ENCODE results near the gene KCNMA1.

The KCNMA1 gene

DNA sequence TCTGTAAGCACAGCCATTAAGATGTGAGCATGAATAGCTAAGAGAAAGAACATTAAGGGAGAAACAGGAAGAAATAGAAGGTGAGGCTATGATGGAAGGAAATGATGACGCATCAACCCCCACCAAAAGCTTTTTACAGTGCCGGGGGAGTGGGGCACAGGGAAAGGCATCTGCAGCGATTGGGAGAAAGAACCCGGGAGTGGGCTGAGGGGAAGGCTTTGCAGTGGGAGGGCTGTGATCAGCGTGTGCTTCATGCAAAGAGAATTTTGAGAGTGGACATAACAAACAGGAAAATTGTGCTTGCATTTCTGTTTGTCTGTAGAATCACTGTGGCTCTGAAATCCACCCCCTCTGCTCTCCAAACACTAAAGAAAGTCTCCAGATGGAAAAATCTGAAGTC, 250.8 kb downstream of the KCNMA1 start:
- Mint-ChIP-seq H3K27ac (no peak overlapping the region), H3K9me3 (no peaks in the 10 kb centered on the region)
- ATAC-seq, result no peak

GRCh38 chr10:77386365-77386764, 251.2 kb downstream of the KCNMA1 start:
- no peaks in the 10 kb centered on the region for H3K9me3 Mint-ChIP-seq
- ATAC-seq, result no peak
- peaks cover 6% of the 10 kb centered on the region for H3K4me1 Mint-ChIP-seq
- no peak overlapping the region for H3K4me3 Mint-ChIP-seq
- no peaks in the 10 kb centered on the region for H3K36me3 Mint-ChIP-seq
- no peak overlapping the region for H3K27ac Mint-ChIP-seq
- no peaks in the 10 kb centered on the region for H3K27me3 Mint-ChIP-seq

More for the DNA sequence above, 250.8 kb downstream of the KCNMA1 start:
- Mint-ChIP-seq H3K4me1 (peaks cover 6% of the 10 kb centered on the region), H3K36me3 (no peaks in the 10 kb centered on the region), H3K27me3 (no peaks in the 10 kb centered on the region), H3K4me3 (no peak overlapping the region)

- Mint-ChIP-seq H3K27me3 (no peaks in the 10 kb centered on the region), H3K36me3 (no peaks in the 10 kb centered on the region), H3K27ac (no peak overlapping the region), H3K9me3 (no peaks in the 10 kb centered on the region), H3K4me3 (no peak overlapping the region), H3K4me1 (peaks cover 6% of the 10 kb centered on the region)
- ATAC-seq, result no peak
Observed at GRCh38 chr10:77385315-77385714, 252.3 kb downstream of the KCNMA1 start.

- Mint-ChIP-seq H3K9me3 (no peaks in the 10 kb centered on the region), H3K4me3 (no peak overlapping the region), H3K27ac (no peak overlapping the region), H3K36me3 (no peaks in the 10 kb centered on the region), H3K27me3 (no peaks in the 10 kb centered on the region), H3K4me1 (peaks cover 6% of the 10 kb centered on the region)
- ATAC-seq, result no peak
Observed at GRCh38 chr10:77383861-77384553, 253.6 kb downstream of the KCNMA1 start.

- Mint-ChIP-seq H3K4me1 (peaks cover 3% of the 10 kb centered on the region), H3K9me3 (no peaks in the 10 kb centered on the region), H3K27ac (no peak overlapping the region), H3K4me3 (no peak overlapping the region), H3K36me3 (no peaks in the 10 kb centered on the region), H3K27me3 (no peaks in the 10 kb centered on the region)
- ATAC-seq, result no peak
Observed at GRCh38 chr10:77381750-77382149, 255.9 kb downstream of the KCNMA1 start.

- Mint-ChIP-seq H3K9me3 (no peaks in the 10 kb centered on the region), H3K36me3 (no peaks in the 10 kb centered on the region), H3K4me1 (no peaks in the 10 kb centered on the region), H3K27me3 (no peaks in the 10 kb centered on the region), H3K27ac (no peak overlapping the region), H3K4me3 (no peak overlapping the region)
- no peak for ATAC-seq
Observed at GRCh38 chr10:77380723-77381122, 256.9 kb downstream of the KCNMA1 start.

GRCh38 chr10:77380191-77380590, 257.4 kb downstream of the KCNMA1 start:
- Mint-ChIP-seq H3K27me3 (no peaks in the 10 kb centered on the region), H3K27ac (no peak overlapping the region), H3K36me3 (no peaks in the 10 kb centered on the region), H3K4me1 (no peaks in the 10 kb centered on the region), H3K4me3 (no peak overlapping the region), H3K9me3 (no peaks in the 10 kb centered on the region)
- ATAC-seq, result no peak

DNA sequence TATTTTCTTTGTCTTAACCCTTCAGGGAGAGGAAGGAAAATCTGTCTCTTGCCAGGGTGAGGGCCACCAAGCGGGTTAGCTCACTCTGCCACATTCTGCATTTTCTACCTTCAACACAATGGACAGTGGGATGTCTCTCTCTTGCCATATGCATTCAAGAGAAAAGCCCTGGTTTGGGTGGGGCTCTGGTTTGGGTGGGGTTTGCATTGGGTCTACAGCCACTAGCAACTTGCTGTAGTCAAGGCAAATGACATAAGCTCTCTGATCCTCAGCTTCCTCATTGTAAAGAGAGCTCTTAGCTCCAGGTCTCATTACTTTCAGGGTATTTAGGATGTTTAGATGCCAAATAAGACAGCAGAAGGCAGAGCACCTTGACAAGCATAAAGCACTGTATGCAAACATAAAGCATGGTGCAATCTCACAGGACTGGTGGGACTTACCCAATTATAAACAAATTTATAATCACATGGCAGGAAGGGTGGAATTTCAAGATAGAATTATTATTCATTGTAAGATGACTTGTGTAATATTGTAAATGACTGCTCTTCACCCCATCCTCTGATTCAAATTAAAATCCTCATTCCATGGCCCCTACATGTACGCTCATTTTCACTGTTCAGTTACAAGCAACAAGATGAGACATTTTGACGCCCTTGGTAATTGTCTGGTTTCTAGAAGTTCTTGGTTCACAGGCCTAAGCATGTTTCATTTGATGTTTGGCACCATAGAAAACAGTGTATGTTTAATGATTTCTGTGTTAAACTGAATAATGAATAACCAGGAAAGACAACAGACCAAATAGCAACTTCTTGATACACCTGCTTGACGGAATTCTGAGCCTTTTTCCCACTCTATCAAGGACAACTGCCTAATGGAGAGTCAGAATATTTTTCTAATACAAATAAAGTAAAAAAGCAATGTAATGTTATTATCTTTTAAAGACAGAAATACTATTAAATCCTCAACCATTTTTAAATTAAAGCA, 258.9 kb downstream of the KCNMA1 start:
- no peak for ATAC-seq
- Mint-ChIP-seq H3K9me3 (no peaks in the 10 kb centered on the region), H3K27ac (no peak overlapping the region), H3K27me3 (no peaks in the 10 kb centered on the region), H3K4me1 (no peaks in the 10 kb centered on the region), H3K4me3 (no peak overlapping the region), H3K36me3 (no peaks in the 10 kb centered on the region)

- no peak for ATAC-seq
- H3K36me3 Mint-ChIP-seq, result no peaks in the 10 kb centered on the region
- no peak overlapping the region for H3K4me3 Mint-ChIP-seq
- H3K27me3 Mint-ChIP-seq, result no peaks in the 10 kb centered on the region
- H3K9me3 Mint-ChIP-seq, result no peaks in the 10 kb centered on the region
- H3K4me1 Mint-ChIP-seq, result no peaks in the 10 kb centered on the region
- no peak overlapping the region for H3K27ac Mint-ChIP-seq
Observed at GRCh38 chr10:77377678-77378352, 259.8 kb downstream of the KCNMA1 start.

GRCh38 chr10:77377034-77377433, 260.6 kb downstream of the KCNMA1 start:
- no peak overlapping the region for H3K27ac Mint-ChIP-seq
- no peaks in the 10 kb centered on the region for H3K36me3 Mint-ChIP-seq
- no peaks in the 10 kb centered on the region for H3K27me3 Mint-ChIP-seq
- H3K4me3 Mint-ChIP-seq, result no peak overlapping the region
- H3K4me1 Mint-ChIP-seq, result no peaks in the 10 kb centered on the region
- no peaks in the 10 kb centered on the region for H3K9me3 Mint-ChIP-seq
- ATAC-seq, result no peak

DNA sequence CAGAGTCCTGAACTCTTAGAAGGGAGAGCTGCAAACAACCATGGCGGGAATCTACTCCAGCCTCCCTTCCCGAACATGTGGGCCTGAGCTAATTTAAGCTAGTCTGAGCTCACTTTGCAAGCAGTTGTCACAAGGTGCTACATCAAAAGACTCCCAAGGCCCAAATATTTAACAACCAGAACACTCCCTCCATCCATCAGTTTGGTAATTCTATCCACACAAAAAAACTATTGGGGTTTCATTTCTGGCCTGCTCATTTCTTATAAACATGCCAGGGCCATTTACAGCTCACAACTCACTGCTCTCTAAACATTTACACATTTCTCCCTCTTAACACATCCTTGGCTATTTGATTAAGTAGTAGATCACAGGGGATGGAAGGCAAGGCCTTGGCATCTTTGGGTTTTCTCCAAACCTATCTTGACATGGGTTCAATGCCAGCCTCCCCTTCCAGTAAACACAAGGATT, 263.4 kb downstream of the KCNMA1 start:
- Mint-ChIP-seq H3K9me3 (no peaks in the 10 kb centered on the region), H3K36me3 (no peaks in the 10 kb centered on the region), H3K4me3 (no peak overlapping the region), H3K27ac (no peak overlapping the region), H3K27me3 (no peaks in the 10 kb centered on the region), H3K4me1 (no peaks in the 10 kb centered on the region)
- no peak for ATAC-seq

DNA sequence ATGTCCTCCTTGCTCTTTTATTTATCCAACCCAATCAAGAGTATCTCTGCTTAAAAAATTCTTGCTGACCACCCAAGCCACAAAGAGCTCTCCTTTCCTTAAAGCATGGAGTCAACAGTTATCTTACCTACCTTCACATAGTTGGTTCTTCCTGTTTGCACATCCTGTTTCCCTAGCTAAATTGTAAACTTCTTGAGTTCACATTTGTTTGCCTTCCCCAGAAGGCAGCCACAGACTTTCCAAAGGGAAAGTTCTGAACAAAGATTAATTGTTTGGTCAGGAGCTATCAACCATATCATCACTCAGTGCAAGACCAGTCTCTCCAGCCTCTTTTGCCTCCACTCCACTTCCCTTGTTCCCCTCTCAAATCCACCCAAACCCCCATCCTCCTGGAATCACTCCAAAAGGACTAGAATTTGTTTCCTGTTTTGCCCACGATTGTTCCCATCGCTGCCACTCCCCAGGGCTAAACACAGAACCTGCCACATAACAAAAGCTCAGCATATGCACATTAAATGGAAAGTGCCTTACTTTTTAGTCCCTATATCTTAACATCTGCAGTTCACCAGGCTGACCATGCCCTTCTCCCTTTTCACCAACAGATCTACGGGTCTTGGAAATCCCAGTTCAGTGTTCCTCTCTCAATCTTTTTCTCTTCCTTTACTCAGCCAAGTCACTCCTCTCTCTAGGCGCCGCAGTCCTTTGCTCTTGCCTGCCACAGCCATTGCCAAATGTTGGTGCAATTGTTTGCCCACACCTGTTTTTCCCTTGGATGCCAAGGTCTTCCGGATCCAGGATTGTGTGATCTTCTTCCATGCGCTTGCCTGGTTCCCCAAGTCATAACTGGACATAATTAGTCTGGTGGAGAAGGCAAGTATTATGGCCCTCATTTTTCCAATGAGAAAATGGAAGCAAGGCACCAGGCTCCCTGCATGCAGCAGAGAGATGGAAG, 265.5 kb downstream of the KCNMA1 start:
- no peak overlapping the region for H3K27ac Mint-ChIP-seq
- ATAC-seq, result no peak
- H3K4me3 Mint-ChIP-seq, result no peak overlapping the region
- no peaks in the 10 kb centered on the region for H3K27me3 Mint-ChIP-seq
- no peaks in the 10 kb centered on the region for H3K4me1 Mint-ChIP-seq
- H3K9me3 Mint-ChIP-seq, result peaks cover 6% of the 10 kb centered on the region
- H3K36me3 Mint-ChIP-seq, result no peaks in the 10 kb centered on the region

GRCh38 chr10:77371421-77371820, 266.2 kb downstream of the KCNMA1 start:
- H3K4me3 Mint-ChIP-seq, result no peak overlapping the region
- no peak overlapping the region for H3K27ac Mint-ChIP-seq
- H3K4me1 Mint-ChIP-seq, result no peaks in the 10 kb centered on the region
- no peaks in the 10 kb centered on the region for H3K27me3 Mint-ChIP-seq
- H3K36me3 Mint-ChIP-seq, result no peaks in the 10 kb centered on the region
- peaks cover 6% of the 10 kb centered on the region for H3K9me3 Mint-ChIP-seq
- ATAC-seq, result no peak

DNA sequence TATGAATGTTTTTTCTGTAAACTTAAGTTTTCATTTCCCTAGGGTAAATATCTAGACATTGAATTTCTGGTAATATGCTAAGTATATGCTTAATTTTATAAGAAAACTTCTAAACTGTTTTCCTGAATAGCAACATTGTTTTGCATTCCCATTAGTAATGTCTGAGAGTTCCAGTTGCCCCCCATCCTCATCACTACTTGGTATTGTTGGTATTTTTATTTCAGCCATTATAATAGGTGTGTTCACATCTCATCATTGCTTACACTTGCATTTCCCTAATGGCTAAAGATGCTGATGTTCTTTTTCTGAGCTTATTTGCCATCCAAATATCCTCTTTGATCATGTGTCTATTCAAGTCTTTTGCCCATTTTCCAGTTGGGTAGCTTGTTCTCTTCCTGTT, 269.6 kb downstream of the KCNMA1 start:
- peaks cover 9% of the 10 kb centered on the region for H3K27me3 Mint-ChIP-seq
- no peak for ATAC-seq
- no peak overlapping the region for H3K4me3 Mint-ChIP-seq
- H3K9me3 Mint-ChIP-seq, result peaks cover 6% of the 10 kb centered on the region
- no peaks in the 10 kb centered on the region for H3K4me1 Mint-ChIP-seq
- no peak overlapping the region for H3K27ac Mint-ChIP-seq
- no peaks in the 10 kb centered on the region for H3K36me3 Mint-ChIP-seq
